NCI-H82 (cell line): ENCODE data around the gene CDC42SE1.
A peak's percentile ranks its signal among the peaks of the same experiment; 100 is the strongest.

Experiments
- DNase-seq: peaks from one replicate; lab custom pipeline; 2025; lab: John Stamatoyannopoulos, UW

CDC42SE1 gene

GRCh38 chr1:151051356-151052009 is 7.9 kb downstream of the CDC42SE1 start:
- DNase-seq: no peak

- no peak for DNase-seq
These were observed 9.3 kb downstream of the CDC42SE1 start for GRCh38 chr1:151050051-151050688.

GRCh38 chr1:151049458-151049857 is 10.0 kb downstream of the CDC42SE1 start:
- DNase-seq: no peak

DNA sequence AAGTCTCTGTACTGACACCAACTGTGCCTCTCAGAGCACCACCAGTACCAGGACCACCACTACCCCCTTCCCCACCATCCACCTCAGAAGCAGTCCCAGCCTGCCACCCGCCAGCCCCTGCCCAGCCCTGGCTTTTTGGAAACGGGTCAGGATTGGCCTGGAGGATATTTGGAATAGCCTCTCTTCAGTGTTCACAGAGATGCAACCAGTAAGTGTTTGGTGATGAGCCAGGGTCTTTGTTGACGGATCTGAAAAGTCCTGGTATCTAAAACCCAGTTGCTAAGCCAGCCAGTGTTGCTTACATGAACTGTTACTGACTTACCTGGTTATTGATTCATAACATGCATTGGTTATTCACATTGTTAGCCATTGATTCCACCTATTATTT is 10.8 kb downstream of the CDC42SE1 start:
- DNase-seq: no peak

DNA sequence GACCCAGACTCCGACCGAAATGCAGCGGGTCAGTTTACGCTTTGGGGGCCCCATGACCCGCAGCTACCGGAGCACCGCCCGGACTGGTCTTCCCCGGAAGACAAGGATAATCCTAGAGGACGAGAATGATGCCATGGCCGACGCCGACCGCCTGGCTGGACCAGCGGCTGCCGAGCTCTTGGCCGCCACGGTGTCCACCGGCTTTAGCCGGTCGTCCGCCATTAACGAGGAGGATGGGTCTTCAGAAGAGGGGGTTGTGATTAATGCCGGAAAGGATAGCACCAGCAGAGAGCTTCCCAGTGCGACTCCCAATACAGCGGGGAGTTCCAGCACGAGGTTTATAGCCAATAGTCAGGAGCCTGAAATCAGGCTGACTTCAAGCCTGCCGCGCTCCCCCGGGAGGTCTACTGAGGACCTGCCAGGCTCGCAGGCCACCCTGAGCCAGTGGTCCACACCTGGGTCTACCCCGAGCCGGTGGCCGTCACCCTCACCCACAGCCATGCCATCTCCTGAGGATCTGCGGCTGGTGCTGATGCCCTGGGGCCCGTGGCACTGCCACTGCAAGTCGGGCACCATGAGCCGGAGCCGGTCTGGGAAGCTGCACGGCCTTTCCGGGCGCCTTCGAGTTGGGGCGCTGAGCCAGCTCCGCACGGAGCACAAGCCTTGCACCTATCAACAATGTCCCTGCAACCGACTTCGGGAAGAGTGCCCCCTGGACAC is 11.3 kb downstream of the CDC42SE1 start:
- DNase-seq: peak; percentile 88

GRCh38 chr1:151047591-151047924 is 11.9 kb downstream of the CDC42SE1 start, which contains the start of gene C1orf56:
Gene C1orf56 (plus strand): TSS chr1:151047751. CDS start chr1:151047848, 97 bp downstream.
- peak; percentile 89 for DNase-seq

- DNase-seq: no peak
These were observed 16.3 kb downstream of the CDC42SE1 start for GRCh38 chr1:151043163-151043562.

- no peak for DNase-seq
These were observed 19.9 kb downstream of the CDC42SE1 start for GRCh38 chr1:151039521-151039920.

DNA sequence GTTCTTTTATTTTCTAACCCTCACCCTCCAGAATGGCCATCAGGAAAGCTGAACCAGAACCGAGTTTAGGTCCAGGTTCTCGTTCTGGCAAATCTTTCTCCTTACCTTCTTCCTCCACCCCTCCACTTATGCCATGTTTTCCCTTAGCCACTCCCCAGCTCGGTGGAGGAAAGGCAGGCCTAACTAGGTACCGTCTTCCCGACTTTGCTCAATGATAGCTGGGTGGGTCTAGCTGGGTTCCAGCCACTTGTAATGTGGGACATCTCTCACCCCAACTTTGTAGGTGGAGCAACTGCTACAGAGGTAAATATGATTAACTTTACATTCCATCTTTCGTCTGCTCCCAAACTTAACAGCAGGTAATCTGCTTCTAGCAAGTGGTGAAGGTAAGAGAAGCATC is 22.4 kb downstream of the CDC42SE1 start:
- no peak for DNase-seq

- no peak for DNase-seq
These were observed 23.1 kb downstream of the CDC42SE1 start, which contains the start of gene BNIPL for GRCh38 chr1:151036356-151036755. Gene BNIPL (plus strand): TSS chr1:151036586. CDS start chr1:151036726, 140 bp downstream.

- DNase-seq: no peak
These were observed 24.3 kb downstream of the CDC42SE1 start for GRCh38 chr1:151035167-151035566.

- DNase-seq: no peak
These were observed 27.3 kb downstream of the CDC42SE1 start for GRCh38 chr1:151032164-151032563.

DNA sequence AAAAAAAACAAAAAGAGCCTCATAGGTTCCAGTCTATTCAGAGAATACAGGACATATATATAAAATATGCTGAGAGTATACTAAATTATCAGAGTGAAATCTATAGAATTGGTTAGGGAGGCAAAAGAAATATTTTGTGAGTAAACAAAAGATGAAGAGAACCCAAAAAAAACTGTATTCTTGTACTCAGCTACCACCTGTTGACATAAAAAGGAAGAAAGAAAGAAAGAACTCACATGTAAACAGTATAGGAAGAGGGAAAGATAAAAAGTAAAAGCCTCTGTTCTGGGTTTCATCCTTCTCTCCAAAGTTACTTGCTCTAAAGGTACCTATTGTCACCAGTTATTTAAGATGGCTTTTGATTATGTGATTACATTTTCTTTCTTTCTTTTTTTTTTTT is 33.0 kb downstream of the CDC42SE1 start:
- DNase-seq: no peak

- peak; percentile 83 for DNase-seq
These were observed 34.8 kb downstream of the CDC42SE1 start for GRCh38 chr1:151024540-151025146.

GRCh38 chr1:151013518-151013917 is 45.9 kb downstream of the CDC42SE1 start:
- no peak for DNase-seq

- DNase-seq: no peak
These were observed 46.5 kb downstream of the CDC42SE1 start for GRCh38 chr1:151012684-151013471.

DNA sequence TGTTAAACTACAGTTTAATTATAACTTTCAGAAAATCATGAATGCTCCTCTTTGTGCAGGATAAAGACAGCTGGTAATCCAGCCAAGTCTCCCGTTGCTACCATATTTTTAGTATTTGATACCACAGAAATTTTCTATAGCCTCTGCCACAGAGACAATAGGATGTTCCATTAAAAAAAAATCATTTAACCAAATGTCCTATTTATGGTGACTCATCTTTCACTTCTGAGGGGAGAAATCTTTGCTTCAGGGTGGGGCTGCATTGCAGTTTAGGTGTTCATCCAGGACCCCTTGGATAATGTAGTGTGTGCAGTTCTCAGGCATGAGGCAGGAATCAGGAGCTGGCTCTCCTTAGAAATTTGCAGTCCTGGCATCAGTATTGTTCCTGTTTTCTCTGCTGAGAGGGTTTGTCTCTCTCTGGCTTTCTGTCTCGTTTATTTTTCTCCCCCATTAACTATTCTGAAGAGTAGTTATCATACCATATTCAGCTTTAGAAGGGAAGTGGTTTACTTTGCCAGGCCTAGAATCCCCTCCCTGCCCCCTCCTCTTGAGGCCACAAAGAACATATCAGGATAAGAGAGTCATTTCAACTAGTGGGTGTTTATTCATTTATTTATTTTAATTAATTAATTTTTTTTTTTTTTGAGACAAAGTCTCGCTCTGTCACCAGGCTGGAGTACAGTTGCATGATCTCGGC is 48.1 kb downstream of the CDC42SE1 start:
- no peak for DNase-seq

GRCh38 chr1:151010346-151010726 is 49.1 kb downstream of the CDC42SE1 start:
- DNase-seq: no peak

DNA sequence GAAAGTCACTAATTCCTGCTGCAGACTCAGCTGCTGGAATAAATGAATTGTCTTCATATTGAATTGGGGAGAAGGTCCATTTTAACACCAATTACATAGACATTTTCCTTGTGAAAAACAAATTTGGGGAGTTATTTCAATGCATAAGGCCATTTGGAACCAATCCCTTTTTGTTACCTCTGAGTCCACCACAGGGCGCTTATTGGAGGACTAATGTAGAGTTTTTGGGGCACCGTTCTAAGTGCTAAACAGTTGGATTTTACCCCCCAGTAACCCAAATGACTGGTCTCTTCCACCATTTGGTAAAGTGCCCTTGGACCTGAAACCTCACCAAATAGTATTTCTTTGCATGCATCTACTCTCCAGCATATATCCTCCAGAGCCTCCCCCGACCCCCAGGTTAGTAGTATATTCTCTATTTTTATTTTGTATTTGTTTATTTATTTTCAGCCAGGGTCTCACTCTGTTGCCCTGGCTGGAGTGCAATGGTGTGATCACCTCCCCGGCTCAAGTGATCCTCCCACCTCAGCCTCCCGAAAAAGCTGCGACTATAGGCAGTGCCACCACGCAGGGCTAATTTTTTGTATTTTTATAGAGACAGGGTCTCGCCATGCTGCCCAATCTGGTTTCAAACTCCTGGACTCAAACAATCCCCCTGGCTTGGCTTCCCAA is 49.6 kb downstream of the CDC42SE1 start:
- DNase-seq: no peak

GRCh38 chr1:151009206-151009587 is 50.2 kb downstream of the CDC42SE1 start:
- DNase-seq: no peak
